Measurements from ENCODE around the gene MACROD2. TPM values are rescaled to one million over a fixed set of nuclear protein-coding genes. Genes with fewer than 3 reads are reported as not detected.

Gene MACROD2
- total RNA-seq, 1 experiment from 2014 or later, result 1.3 TPM

GRCh38 chr20:14937021-14937420, 941.7 kb downstream of the MACROD2 start:
- in situ Hi-C loops (cut with HindIII; ENCODE audit: low pct_unique_long_range_greater_than_20kb, low sequenced_read_pairs), result no loop called here
- DNase-seq (ENCODE audit: low read depth, low spot score), result no peak

GRCh38 chr20:14937846-14938245, 942.5 kb downstream of the MACROD2 start:
- no peak for DNase-seq (ENCODE audit: low read depth, low spot score)
- in situ Hi-C loops (cut with HindIII; ENCODE audit: low pct_unique_long_range_greater_than_20kb, low sequenced_read_pairs), result no loop called here

- no peak for DNase-seq (ENCODE audit: low read depth, low spot score)
- in situ Hi-C loops (cut with HindIII; ENCODE audit: low pct_unique_long_range_greater_than_20kb, low sequenced_read_pairs), result no loop called here
Measured at GRCh38 chr20:14947536-14947935, 952.2 kb downstream of the MACROD2 start.

- DNase-seq (ENCODE audit: low read depth, low spot score), result no peak
- in situ Hi-C loops (cut with HindIII; ENCODE audit: low pct_unique_long_range_greater_than_20kb, low sequenced_read_pairs), result no loop called here
Measured at GRCh38 chr20:14947946-14948345, 952.6 kb downstream of the MACROD2 start.

GRCh38 chr20:14948416-14948815, 953.1 kb downstream of the MACROD2 start:
- in situ Hi-C loops (cut with HindIII; ENCODE audit: low pct_unique_long_range_greater_than_20kb, low sequenced_read_pairs), result no loop called here
- DNase-seq (ENCODE audit: low read depth, low spot score), result peak; percentile 62

GRCh38 chr20:14950633-14951032, 955.3 kb downstream of the MACROD2 start:
- in situ Hi-C loops (cut with HindIII; ENCODE audit: low pct_unique_long_range_greater_than_20kb, low sequenced_read_pairs), result no loop called here
- no peak for DNase-seq (ENCODE audit: low read depth, low spot score)

GRCh38 chr20:14951105-14951504, 955.8 kb downstream of the MACROD2 start:
- in situ Hi-C loops (cut with HindIII; ENCODE audit: low pct_unique_long_range_greater_than_20kb, low sequenced_read_pairs), result no loop called here
- no peak for DNase-seq (ENCODE audit: low read depth, low spot score)

GRCh38 chr20:14951707-14952418, 956.5 kb downstream of the MACROD2 start:
- in situ Hi-C loops (cut with HindIII; ENCODE audit: low pct_unique_long_range_greater_than_20kb, low sequenced_read_pairs), result no loop called here
- no peak for DNase-seq (ENCODE audit: low read depth, low spot score)

- in situ Hi-C loops (cut with HindIII; ENCODE audit: low pct_unique_long_range_greater_than_20kb, low sequenced_read_pairs), result no loop called here
- DNase-seq (ENCODE audit: low read depth, low spot score), result no peak
Measured at GRCh38 chr20:14953736-14954135, 958.4 kb downstream of the MACROD2 start.

GRCh38 chr20:14955399-14955798, 960.1 kb downstream of the MACROD2 start:
- in situ Hi-C loops (cut with HindIII; ENCODE audit: low pct_unique_long_range_greater_than_20kb, low sequenced_read_pairs), result no loop called here
- DNase-seq (ENCODE audit: low read depth, low spot score), result no peak

GRCh38 chr20:14956026-14956425, 960.7 kb downstream of the MACROD2 start:
- no peak for DNase-seq (ENCODE audit: low read depth, low spot score)
- in situ Hi-C loops (cut with HindIII; ENCODE audit: low pct_unique_long_range_greater_than_20kb, low sequenced_read_pairs), result no loop called here

GRCh38 chr20:14956538-14956937, 961.2 kb downstream of the MACROD2 start:
- in situ Hi-C loops (cut with HindIII; ENCODE audit: low pct_unique_long_range_greater_than_20kb, low sequenced_read_pairs), result no loop called here
- DNase-seq (ENCODE audit: low read depth, low spot score), result no peak

- DNase-seq (ENCODE audit: low read depth, low spot score), result no peak
- in situ Hi-C loops (cut with HindIII; ENCODE audit: low pct_unique_long_range_greater_than_20kb, low sequenced_read_pairs), result no loop called here
Measured at GRCh38 chr20:14957402-14957801, 962.1 kb downstream of the MACROD2 start.

- in situ Hi-C loops (cut with HindIII; ENCODE audit: low pct_unique_long_range_greater_than_20kb, low sequenced_read_pairs), result no loop called here
- no peak for DNase-seq (ENCODE audit: low read depth, low spot score)
Measured at GRCh38 chr20:14958626-14959025, 963.3 kb downstream of the MACROD2 start.

GRCh38 chr20:14959506-14960475, 964.5 kb downstream of the MACROD2 start:
- in situ Hi-C loops (cut with HindIII; ENCODE audit: low pct_unique_long_range_greater_than_20kb, low sequenced_read_pairs), result no loop called here
- no peak for DNase-seq (ENCODE audit: low read depth, low spot score)

GRCh38 chr20:14960831-14961230, 965.5 kb downstream of the MACROD2 start:
- in situ Hi-C loops (cut with HindIII; ENCODE audit: low pct_unique_long_range_greater_than_20kb, low sequenced_read_pairs), result no loop called here
- no peak for DNase-seq (ENCODE audit: low read depth, low spot score)

GRCh38 chr20:14963262-14963663, 967.9 kb downstream of the MACROD2 start:
- in situ Hi-C loops (cut with HindIII; ENCODE audit: low pct_unique_long_range_greater_than_20kb, low sequenced_read_pairs), result no loop called here
- no peak for DNase-seq (ENCODE audit: low read depth, low spot score)

- no peak for DNase-seq (ENCODE audit: low read depth, low spot score)
- in situ Hi-C loops (cut with HindIII; ENCODE audit: low pct_unique_long_range_greater_than_20kb, low sequenced_read_pairs), result no loop called here
Measured at GRCh38 chr20:14966203-14966602, 970.9 kb downstream of the MACROD2 start.

GRCh38 chr20:14966808-14967207, 971.5 kb downstream of the MACROD2 start:
- in situ Hi-C loops (cut with HindIII; ENCODE audit: low pct_unique_long_range_greater_than_20kb, low sequenced_read_pairs), result no loop called here
- no peak for DNase-seq (ENCODE audit: low read depth, low spot score)
